HG03520 (cell line): ENCODE results near the gene SUN3.
A peak's percentile ranks its signal among the peaks of the same experiment; 100 is the strongest.

Experiments used
- ATAC-seq: cut with Tn5 transposase; IDR thresholded peaks from one replicate; pipeline ENCODE4 v1.9.1; 2021; ENCODE audit warnings: mild to moderate bottlenecking, moderate library complexity; ENCODE audit not compliant: unreplicated experiment

SUN3 gene, protein sequence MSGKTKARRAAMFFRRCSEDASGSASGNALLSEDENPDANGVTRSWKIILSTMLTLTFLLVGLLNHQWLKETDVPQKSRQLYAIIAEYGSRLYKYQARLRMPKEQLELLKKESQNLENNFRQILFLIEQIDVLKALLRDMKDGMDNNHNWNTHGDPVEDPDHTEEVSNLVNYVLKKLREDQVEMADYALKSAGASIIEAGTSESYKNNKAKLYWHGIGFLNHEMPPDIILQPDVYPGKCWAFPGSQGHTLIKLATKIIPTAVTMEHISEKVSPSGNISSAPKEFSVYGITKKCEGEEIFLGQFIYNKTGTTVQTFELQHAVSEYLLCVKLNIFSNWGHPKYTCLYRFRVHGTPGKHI

DNA sequence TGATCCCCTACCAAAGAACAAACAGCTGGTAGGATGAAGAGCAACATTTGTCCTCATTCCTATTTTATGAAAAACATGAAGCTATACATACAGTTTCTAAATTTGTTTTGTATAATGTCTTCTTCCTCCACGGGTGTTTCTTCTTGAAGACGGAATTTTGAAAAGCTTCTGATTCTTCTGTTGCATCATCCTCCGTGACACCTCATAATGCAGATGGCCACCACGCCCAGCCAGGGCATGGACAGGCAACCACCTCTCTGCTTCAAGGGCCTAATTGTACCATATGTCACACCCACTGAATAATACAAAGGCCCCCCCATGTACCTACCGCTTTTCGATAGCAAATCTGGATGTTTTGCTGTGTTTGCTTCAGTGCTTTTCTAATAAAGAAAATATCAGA lies at the start of gene SUN3:
Gene SUN3 (minus strand): TSS at position 170 of the 400 bp plus-strand sequence. CDS start 169 bp downstream, at position 1.
- ATAC-seq, result no peak

DNA sequence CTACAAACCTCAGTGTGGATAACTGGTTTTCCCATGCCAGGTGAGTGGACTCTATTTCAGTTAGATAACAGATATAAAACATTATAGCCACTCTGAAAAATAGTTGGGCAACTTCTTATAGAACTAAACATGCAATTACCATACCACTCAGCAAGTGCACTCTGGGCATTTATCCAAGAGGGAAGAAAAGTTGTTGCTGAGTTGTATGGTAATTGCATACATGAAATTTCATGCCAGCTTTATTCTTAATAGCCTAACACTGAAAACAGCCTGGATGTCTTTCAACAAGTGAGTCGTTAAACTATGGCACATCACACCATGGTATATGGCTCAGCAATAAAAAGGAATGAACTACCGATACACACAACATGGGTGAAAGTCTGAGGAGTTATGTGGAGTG lies 49.6 kb upstream of the SUN3 start:
- no peak for ATAC-seq

DNA sequence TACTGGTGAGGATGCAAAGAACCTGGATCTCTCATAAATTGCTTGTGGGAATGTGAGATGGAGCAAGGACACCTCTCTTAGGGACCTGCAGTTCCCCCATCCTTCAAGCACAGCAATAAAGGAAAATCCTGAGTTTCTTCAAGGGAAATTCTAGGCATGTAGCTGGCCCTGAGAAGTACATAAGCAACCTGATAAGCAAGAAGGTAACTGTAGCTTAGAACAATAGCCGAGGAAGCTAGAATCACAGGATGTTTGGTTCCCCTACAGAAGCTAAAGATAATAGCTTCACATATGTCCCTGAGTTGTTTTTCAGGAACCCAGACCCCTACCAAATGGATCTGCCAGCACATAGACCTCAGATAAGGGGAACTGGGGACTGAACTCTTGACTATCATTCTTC lies 48.5 kb upstream of the SUN3 start:
- no peak for ATAC-seq

DNA sequence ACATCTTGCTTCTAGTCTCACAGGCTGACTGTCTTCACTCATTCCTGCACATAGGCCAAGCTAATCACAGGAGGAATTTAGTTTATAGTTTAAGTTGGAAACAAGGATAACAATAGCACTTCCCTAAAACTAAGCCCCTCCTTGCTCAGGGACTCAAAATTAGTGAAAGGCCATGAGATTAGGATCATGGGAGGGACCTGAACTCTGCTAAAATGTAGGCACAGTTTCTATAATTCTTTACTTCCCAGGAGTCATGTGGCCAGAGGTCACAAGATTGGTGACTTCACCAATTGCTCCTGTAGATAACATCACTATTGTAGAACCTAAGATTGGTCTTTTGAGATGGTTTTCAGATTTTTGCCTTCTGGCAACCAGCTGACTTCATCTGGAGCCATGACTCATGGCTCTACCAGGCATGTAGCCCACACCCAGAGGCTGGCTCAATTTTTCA lies 45.3 kb upstream of the SUN3 start:
- ATAC-seq, result no peak

DNA sequence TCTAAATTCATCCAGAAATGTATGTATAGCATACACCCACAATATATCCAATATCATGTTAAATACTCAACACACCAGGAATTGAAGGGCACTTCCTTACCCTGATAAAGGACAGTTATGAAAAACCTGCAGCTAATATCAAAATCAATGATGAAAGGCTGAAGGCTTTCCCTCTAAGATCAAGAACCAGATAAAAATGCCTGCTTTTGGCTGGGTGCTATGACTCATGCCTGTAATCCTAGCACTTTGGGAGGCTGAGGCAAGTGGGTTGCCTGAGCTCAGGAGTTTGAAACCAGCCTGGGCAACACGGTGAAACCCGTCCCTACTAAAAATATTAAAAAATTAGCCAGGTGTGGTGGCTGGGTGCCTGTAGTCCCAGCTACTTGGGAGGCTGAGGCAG lies 38.6 kb upstream of the SUN3 start:
- no peak for ATAC-seq

DNA sequence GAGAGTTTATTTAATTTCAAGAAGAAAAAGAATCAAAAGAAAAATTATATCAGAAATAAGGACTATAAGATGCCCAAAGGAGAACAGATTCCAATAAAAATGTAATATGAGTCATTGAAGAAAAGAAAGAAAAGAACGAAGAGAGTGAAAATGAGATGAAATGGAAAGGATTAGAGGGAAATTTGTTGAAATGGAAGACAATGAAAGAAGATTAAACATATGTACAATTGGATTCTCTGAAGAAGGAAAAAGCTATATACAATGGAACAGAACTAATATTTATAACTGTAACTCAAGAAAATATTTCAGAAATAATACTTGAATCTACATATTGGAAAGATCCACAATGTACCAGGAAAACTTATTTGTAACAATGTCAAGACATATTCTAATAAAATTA lies 35.1 kb upstream of the SUN3 start:
- ATAC-seq, result no peak

DNA sequence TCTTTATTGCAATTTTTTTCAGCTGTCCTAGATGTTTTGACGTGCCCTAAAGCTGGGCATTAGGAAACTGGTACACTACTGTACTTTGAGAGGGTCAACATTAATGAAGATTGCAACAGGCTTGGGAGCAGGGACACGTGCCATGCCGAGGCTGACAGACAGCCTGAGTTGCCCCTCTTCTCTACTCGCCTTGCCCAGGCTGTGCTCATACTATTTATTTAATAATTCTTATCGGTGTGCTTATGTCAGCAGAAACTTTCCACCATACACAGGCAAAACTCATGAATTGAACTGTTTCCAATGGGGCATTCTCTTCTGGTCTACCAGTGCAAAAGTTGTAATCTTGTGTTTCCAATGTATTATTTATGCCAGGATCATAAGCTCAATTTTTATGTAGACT lies 30.8 kb upstream of the SUN3 start:
- ATAC-seq, result no peak

DNA sequence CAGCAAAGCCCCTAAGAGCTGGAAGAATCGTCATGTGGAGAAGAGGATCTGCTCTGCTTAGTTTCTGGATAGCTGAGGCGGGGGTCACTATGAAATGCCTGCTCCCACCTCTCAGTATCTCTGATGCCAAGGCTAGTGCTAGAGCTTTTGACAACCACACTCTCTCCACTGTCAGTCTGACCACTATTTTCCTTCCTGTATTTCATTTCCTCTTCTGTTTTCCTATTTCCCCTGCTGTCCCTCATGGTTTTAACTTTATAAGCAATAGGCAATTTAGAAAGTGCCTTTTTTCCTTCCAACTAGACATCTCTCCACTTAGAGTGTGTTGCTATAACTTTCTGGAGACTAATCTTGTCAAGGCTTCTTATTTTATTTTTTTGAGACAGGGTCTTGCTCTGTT lies 30.1 kb upstream of the SUN3 start:
- ATAC-seq, result no peak

DNA sequence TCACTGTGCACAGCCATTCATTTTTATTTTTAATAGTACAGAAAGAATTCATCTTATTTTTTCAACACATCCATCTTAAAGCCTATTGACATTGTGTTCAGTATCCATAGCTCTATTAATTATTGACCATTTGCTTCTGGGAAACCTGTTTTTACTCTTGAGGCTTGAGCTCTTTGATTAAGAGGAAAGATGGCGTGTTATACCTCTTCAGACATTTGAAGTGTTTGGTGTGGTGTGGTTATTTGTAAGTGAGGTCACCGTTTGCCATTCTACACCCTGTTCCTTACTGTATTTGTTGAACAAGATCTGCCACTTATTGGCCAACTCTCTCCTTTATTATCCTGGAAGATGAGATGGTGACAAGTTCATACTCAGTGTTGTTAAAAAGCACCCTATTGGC lies 24.8 kb upstream of the SUN3 start:
- ATAC-seq, result no peak

DNA sequence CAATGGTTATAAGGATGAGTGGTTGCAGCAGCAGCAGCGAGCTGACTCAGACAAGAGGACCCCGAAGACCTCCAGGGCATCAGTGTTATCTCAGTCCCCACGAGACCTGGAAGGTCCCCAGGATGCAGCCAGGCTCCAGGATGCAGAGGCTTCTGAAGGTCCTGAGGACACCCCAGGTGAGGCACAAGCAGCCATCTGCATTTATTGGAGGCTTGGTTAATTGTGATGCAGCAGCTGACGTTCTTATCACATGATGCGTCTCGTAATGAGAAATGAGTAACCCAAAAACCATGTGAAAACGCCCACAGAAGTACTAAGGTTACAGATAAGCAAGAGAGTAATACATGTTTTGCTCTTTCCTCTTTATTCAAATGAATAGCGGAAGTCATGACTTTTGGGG lies 23.8 kb upstream of the SUN3 start:
- no peak for ATAC-seq

DNA sequence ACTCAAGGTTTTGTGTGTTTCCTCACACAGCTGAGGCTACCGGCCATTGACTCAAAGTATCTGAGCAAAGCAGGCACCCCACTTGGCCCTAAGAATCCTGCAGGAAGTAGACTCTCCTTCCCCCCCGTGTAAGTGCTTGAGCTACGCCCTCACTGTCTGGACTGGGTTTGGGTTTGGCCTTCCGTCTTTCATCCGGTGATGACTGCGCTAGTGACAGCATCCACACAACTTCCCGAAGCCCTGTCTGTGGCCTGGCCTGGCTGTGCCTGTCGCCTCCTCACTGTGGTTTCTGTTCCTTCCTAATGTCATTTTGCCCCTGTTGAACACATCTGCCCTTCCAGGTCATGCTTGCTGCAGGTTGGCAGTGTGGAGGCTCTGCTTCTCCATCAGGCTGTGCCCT lies 20.9 kb upstream of the SUN3 start:
- ATAC-seq, result no peak

DNA sequence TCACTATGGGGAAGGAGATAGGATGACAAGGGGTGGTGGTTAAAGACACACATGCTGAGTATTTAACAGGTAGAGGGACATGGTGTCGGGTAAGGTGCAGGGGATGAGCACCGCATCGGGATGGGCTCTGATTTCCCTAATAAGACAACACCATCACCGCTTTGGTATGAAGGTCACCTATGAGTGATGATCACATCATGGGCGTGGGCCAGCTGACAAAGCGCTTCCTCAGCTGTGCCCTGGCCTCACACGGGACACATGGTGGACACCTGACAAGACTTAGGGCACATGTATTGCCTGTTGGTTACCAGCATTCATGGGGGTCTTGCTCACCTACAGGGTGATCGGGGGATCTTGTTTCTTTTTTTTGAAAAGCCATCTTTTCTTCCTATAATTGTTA lies 19.2 kb upstream of the SUN3 start:
- ATAC-seq, result no peak

DNA sequence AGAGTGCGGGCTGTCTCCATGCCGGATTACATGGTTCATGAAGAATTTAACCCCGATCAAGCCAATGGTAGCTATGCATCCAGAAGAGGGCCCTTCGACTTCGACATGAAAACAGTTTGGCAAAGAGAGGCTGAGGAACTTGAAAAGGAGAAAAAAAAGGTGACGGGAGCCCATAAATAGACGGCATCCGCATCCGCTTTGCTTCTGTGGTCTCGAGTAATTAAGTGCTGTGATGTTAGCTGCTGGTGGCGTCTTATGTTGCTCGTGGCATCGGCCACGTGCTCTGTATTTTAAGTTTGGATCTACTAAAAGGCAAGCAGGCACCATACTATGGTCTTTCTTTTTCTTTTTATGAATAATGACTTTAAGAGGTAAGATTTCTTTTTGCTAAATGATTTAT lies 17.6 kb upstream of the SUN3 start:
- no peak for ATAC-seq

DNA sequence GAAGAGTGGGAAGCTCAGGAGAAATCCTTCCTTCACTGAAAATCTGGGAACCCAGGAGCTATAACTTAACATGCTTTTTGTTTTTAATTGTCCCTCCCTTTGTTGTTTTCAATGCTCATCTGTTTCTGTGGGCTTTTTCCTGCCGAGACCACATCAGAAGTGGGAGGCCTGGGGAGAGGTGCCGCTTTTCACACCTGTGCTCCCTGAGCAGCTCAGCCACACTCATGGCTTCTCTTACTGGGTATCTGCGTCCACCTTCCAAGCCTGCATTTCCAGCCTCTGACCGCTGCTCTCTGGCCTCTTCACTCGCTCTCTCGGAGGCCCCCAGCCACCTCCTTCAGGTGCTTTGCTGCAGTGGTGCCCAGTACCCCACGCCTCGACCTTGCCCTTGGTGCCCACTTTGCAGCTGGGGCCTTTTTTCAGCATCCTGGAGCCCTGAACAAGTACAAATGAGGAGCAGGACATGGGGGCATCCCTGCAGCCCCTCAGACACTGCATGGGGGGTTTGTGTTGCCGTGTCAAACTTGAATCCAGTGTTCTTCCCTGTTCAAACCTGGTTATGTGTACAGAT lies 16.4 kb upstream of the SUN3 start:
- ATAC-seq, result no peak

DNA sequence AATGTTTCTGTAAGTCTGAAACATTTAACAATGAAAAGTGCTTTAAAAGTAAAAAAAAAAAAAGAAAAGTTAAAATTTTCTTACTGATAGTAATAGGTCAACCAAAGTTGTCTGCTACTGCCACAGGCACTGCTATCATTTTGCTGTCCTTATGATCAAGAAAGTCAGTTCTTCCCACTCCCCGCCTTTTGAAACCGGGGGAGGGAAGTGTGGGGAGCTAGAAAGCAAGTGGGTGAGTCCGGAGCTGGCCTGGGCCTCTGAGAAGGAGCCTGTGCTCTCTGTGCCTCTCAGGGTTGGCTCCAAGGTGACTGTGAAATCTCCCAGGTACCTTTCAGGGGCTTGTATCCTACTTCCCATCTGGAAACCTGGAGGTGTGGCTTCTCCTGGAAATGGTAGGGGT lies 13.7 kb upstream of the SUN3 start:
- ATAC-seq, result no peak

DNA sequence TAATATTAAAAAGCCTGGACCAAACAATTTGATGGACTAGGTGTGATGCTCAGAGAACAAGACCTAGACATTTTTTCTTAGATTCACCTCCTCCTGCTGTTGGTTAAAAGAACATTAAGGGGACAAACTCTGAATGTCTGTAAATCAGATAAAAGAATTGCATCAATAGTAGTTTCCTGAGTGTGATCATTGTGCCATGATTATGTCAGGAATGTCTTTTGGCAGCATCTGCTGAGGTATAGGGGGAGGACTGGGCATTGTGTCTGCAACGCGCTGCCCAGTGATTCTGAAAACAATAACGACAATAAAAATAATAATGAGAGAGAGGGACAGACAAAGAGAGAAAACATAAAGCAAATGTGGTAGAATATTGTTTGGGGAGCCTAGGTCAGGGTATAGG lies 13.3 kb upstream of the SUN3 start:
- ATAC-seq, result no peak

DNA sequence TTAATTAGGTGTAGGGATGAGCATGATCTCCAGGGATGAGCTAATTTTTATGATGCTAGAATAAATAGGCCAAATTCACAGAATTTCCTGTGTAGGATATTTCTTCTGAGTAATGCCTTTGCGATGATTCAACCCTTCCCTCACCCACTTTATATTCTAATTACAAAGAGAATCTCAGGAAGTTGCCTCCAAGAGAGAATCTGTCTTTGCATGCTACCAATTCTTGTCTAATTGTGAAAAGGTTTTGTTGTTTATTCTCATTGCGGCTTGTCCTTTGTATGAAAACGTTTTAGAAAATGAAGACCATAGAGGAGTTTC lies 12.7 kb upstream of the SUN3 start:
- no peak for ATAC-seq

DNA sequence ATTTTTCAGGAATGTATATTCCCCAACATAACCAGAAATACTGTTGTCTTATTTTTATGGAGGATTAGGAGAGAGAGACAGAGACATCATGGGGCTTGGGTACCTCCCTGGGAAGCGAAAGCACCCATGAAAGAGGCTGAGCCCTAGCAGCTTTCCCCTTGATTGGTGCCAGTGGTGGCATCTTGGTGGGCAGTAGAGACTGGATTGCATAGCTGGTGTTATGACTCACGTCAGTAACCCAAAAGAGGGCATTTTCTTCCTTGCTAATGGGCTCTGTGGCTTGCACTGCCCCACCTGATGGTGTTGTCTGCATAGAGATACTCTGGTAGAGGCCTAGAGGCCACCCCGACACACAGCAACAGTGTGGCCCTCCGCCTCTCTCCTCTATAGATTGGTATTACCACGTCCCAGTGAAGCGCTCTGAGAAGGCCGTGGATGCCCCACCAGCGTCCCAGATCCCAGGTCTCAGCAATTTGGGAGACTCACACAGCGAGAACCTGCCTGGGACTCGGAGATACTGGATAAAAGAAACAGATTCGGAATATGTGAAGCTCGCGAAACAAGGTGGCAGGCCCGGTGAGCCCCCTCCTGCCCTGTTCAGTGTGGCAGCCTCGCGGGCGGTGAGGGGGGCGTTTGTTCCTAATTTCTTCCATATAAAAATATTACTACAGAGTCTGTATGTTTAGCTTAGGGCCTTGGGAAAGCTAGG lies 12.2 kb upstream of the SUN3 start:
- no peak for ATAC-seq

DNA sequence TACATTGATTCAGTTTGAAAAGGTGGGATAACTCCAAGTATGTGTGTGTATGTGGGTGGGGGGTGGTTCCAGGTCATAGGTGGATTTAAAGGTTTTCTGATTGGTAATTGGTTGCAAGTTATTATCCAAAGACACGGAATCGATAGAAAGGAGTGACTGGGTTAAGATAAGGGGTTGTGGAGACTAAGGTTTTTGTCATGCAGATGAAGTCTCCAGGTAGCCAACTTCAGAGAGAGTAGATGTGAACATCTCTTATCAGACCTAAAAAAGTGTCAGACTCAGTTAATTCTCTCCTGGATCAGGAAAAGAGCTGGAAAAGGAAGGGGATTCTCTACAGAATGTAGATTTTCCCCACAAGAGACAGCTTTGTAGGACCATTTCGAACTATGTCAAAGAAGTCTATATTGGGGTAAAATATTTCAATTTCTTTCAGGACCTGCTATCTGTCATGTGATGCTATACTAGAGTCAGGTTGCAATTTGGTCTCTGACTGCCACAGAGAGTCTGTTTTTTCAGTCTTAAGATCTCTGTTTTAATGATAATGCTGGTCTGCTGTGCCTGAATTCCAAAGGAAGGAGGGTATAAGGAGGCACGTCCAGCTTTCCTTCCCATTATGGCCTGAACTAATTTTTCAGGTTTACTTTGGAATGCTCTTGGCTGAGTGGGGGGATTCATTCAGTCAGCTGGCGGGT lies 10.1 kb upstream of the SUN3 start:
- no peak for ATAC-seq

DNA sequence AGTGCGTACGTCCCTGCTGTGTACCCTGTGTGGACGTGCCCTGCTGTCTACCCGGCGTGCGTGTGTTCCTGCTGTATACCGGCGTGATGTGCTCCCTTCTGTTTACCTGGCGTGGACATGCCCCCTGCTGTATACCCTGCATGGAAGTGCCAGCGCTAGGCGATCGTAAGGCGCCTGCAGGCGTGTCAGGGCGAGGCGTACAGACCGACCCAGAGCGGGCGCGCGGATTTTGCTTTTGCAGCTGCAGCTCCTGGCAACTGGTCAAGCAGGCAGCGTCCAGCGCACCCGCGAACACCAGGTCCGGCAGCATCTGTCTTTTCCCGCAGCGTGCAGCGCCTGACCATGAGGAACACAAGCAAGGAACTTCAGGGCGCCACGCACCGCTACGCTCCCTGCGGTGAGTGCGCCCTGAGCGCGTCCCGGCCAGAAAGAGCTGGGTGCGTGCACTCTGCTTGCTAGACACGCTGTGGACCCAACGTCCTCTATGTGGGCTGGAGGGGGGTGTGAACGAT lies 7.1 kb upstream of the SUN3 start:
- no peak for ATAC-seq

DNA sequence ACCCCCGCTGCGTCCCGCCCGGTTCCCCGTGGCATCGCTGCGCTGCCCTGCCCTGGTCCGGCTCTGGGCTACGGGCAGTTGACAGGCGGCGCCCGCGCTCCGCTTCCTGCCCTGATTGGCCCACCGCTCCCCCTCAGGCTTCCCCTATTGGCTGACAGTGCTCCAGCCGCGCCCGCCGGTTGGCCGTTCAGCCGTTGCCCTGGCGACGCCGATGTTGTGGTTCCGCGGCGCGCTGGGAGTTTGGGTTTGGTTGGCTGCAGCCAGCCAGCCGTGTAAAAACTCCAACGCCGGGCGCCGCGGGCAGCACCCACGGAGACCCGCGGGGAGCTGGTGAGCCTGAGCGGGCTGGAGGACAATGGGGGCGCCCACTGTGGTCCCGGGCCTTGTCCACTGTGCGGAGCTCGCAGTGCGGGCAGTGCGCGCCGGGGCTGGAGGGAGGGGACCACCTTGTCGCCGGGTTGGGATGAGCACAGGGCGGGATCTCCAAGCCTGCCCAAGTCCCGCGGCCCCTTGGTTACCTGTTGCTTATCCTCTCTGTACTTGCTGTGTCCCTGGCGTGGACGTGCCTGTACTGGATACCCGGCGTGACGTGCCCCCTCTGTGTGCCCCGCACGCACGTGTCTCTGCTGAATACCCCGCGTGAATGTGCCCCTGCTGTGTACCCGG lies 6.5 kb upstream of the SUN3 start, which contains the start of gene C7orf57:
Gene C7orf57 (plus strand): TSS at position 243 of the 666 bp plus-strand sequence. CDS start 766 bp downstream, outside the sequence.
- peak; percentile 96 for ATAC-seq
